Parathyroid adenoma (tissue), 2 donors: Measurements from ENCODE around the gene MPZL1.

ENCODE experiments used
- H2AFZ ChIP-seq: fragments of 300-600 bp; sonication (generic); one replicate; pipeline ENCODE4 v1.7.0; 2017; ENCODE audit warnings: antibody characterized with exemption, mild to moderate bottlenecking
- H3K27ac ChIP-seq: fragments of 300-600 bp; sonication (generic); one replicate; pipeline ENCODE4 v1.7.0; 2017
- H3K27me3 ChIP-seq: fragments of 300-600 bp; sonication (generic); one replicate; pipeline ENCODE4 v1.7.0; 2017; ENCODE audit warnings: low read length; ENCODE audit not compliant: control insufficient read depth, insufficient read depth
- H3K36me3 ChIP-seq: fragments of 300-600 bp; sonication (generic); one replicate; pipeline ENCODE4 v1.7.0; 2017; ENCODE audit warnings: low read length; ENCODE audit not compliant: control insufficient read depth, insufficient read depth
- H3K4me1 ChIP-seq: fragments of 300-600 bp; sonication (generic); one replicate; pipeline ENCODE4 v1.7.0; 2017; ENCODE audit warnings: control low read depth
- H3K4me2 ChIP-seq: fragments of 300-600 bp; sonication (generic); one replicate; pipeline ENCODE4 v1.7.0; 2017; ENCODE audit warnings: low read length
- H3K4me3 ChIP-seq: fragments of 300-600 bp; sonication (generic); one replicate; pipeline ENCODE4 v1.7.0; 2017; ENCODE audit warnings: low read depth, low read length
- H3K79me2 ChIP-seq: fragments of 300-600 bp; sonication (generic); one replicate; pipeline ENCODE4 v1.7.0; 2017; ENCODE audit warnings: control low read depth
- H3K9ac ChIP-seq: fragments of 300-600 bp; sonication (generic); one replicate; pipeline ENCODE4 v1.7.0; 2017; ENCODE audit warnings: mild to moderate bottlenecking
- H3K9me3 ChIP-seq: fragments of 300-600 bp; sonication (generic); one replicate; pipeline ENCODE4 v1.7.0; 2017; ENCODE audit warnings: low read length; ENCODE audit not compliant: control insufficient read depth
- CTCF ChIP-seq: fragments of 300-600 bp; sonication (generic); IDR thresholded peaks from one replicate; pipeline ENCODE4 v1.7.0; 2017; ENCODE audit warnings: antibody characterized with exemption, mild to moderate bottlenecking
- donor health status: primary hyperparathyroidism.

MPZL1 gene

GRCh38 chr1:167791281-167792187, 69.8 kb downstream of the MPZL1 start:
- H3K79me2 ChIP-seq, result no peaks in the 10 kb centered on the region
- no peak for TF ChIP-seq CTCF
- no peak overlapping the region for H3K9ac ChIP-seq
- no peaks in the 10 kb centered on the region for H3K4me1 ChIP-seq
- H3K4me2 ChIP-seq, result no peak overlapping the region
- no peak overlapping the region for H3K4me3 ChIP-seq
- H3K36me3 ChIP-seq, result no peaks in the 10 kb centered on the region
- no peak overlapping the region for H2AFZ ChIP-seq
- H3K27ac ChIP-seq, result no peak overlapping the region
- H3K27me3 ChIP-seq, result no peaks in the 10 kb centered on the region
- no peaks in the 10 kb centered on the region for H3K9me3 ChIP-seq

- Histone ChIP-seq H3K4me2 (no peak overlapping the region), H3K36me3 (no peaks in the 10 kb centered on the region), H3K79me2 (no peaks in the 10 kb centered on the region), H3K4me1 (no peaks in the 10 kb centered on the region), H3K9ac (no peak overlapping the region), H3K9me3 (no peaks in the 10 kb centered on the region), H3K4me3 (no peak overlapping the region), H3K27ac (no peak overlapping the region), H3K27me3 (no peaks in the 10 kb centered on the region), H2AFZ (no peak overlapping the region)
- TF ChIP-seq CTCF, result no peak
Observed at GRCh38 chr1:167792188-167792565, 70.4 kb downstream of the MPZL1 start.

GRCh38 chr1:167794043-167794442, 72.3 kb downstream of the MPZL1 start:
- Histone ChIP-seq H3K4me2 (no peak overlapping the region), H3K9me3 (no peaks in the 10 kb centered on the region), H3K36me3 (no peaks in the 10 kb centered on the region), H3K9ac (no peak overlapping the region), H3K79me2 (no peaks in the 10 kb centered on the region), H3K4me3 (no peak overlapping the region), H3K4me1 (no peaks in the 10 kb centered on the region), H2AFZ (no peak overlapping the region), H3K27ac (no peak overlapping the region), H3K27me3 (no peaks in the 10 kb centered on the region)
- TF ChIP-seq CTCF, result no peak

DNA sequence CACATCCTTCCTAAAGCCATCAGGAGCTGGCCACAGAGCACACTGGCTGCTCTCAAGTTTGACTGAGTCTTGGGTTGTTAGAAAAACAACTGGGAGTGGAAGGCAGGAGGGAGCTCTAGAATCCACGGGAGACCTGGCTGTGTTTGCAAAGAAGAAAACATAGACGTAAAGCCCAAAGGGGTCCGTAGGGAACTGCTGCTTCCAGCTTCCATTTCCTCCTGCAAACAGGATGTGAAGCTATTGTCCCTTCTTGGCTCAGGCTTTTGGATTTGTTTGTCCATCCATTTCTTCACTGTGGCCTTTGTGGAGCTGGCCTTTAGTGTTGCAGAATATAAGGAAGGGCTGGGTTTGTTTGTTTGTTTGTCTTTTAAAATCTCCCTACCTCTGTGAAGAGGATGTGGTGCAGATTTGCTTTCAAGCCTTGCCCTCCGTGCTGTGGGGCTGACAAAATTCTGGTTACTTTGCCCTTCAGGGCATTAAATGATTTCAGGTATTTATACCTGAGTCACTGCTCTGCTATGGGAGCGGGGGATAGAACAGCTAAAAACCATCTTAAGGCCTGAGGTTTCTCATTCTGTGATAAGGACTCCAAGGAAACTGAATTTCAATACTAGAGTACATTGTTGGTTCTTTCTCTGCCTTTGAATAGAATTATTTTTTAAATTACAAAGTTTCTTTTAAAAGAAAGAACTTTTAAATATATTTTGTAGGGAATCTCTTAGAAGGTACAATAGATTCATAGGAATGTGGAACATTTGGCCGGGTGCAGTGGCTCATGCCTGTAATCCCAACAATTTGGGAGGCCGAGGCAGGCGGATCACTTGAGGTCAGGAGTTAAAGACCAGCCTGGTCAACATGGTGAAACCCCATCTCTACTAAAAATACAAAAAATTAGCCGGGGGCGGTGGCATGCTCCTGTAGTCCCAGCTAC, 74.3 kb downstream of the MPZL1 start:
- no peaks in the 10 kb centered on the region for H3K36me3 ChIP-seq
- H3K4me1 ChIP-seq, result no peaks in the 10 kb centered on the region
- no peak overlapping the region for H3K4me2 ChIP-seq
- no peak overlapping the region for H3K4me3 ChIP-seq
- no peak overlapping the region for H2AFZ ChIP-seq
- H3K79me2 ChIP-seq, result no peaks in the 10 kb centered on the region
- no peak for TF ChIP-seq CTCF
- H3K9me3 ChIP-seq, result no peaks in the 10 kb centered on the region
- no peak overlapping the region for H3K9ac ChIP-seq
- peak overlapping the region; percentile 32 for H3K27ac ChIP-seq
- H3K27me3 ChIP-seq, result no peaks in the 10 kb centered on the region
